ENCODE data around the gene AK8. TPM values are rescaled to one million over a fixed set of nuclear protein-coding genes. Genes with fewer than 3 reads are reported as not detected.

Gene AK8
- total and polyA plus RNA-seq, 2 experiments from 2014 or later = 0.40 to 4.5 TPM

DNA sequence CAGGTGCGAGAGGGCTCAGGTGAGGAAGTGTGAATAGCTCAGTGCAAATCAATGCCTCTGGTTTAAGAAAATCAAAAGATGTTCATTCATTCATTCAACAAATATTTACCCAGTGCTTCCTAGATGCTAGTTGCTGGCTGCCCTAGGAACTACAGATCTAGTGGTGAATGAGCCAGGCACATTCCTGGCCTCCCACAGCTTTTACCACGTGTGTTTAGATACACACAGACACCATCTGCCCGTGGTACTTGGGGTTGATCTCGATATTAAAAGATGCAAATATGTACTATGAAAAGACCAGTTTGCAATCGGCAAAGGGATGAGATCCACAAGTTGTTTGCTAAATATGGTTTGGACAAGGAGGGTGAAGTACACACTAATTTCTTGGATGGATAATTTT is 129.6 kb downstream of the AK8 start:
- H3K4me3 ChIP-seq = no peak overlapping the region
- peaks cover 24% of the 10 kb centered on the region for H3K4me1 ChIP-seq (ENCODE audit: insufficient read depth)
- no peaks in the 10 kb centered on the region for H3K9me3 ChIP-seq (ENCODE audit: low read depth)
- H3K9me2 ChIP-seq (replicated peaks; ENCODE audit: insufficient read depth) = no peaks in the 10 kb centered on the region
- no peak for DNase-seq (ENCODE audit: low spot score)
- TF ChIP-seq, protein P1, sequence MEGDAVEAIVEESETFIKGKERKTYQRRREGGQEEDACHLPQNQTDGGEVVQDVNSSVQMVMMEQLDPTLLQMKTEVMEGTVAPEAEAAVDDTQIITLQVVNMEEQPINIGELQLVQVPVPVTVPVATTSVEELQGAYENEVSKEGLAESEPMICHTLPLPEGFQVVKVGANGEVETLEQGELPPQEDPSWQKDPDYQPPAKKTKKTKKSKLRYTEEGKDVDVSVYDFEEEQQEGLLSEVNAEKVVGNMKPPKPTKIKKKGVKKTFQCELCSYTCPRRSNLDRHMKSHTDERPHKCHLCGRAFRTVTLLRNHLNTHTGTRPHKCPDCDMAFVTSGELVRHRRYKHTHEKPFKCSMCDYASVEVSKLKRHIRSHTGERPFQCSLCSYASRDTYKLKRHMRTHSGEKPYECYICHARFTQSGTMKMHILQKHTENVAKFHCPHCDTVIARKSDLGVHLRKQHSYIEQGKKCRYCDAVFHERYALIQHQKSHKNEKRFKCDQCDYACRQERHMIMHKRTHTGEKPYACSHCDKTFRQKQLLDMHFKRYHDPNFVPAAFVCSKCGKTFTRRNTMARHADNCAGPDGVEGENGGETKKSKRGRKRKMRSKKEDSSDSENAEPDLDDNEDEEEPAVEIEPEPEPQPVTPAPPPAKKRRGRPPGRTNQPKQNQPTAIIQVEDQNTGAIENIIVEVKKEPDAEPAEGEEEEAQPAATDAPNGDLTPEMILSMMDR (IDR thresholded peaks at IDR 0.05; ENCODE audit: poor library complexity) = no peak
- no peak for TF ChIP-seq EZH2phosphoT487 (IDR thresholded peaks at IDR 0.05; ENCODE audit: low read depth, severe bottlenecking, unreplicated experiment)
- TF ChIP-seq EZH2 (IDR thresholded peaks at IDR 0.05; ENCODE audit: borderline replicate concordance) = no peak
- H3K27me3 ChIP-seq = peaks cover 33% of the 10 kb centered on the region
- no peaks in the 10 kb centered on the region for H3K36me3 ChIP-seq (replicated peaks; ENCODE audit: insufficient read depth, low read depth)
- H2AFZ ChIP-seq = no peak overlapping the region
- H3K79me2 ChIP-seq = no peaks in the 10 kb centered on the region
- no peak overlapping the region for H3K4me2 ChIP-seq
- no peak overlapping the region for H3K27ac ChIP-seq
- H4K20me1 ChIP-seq (ENCODE audit: insufficient read depth, poor library complexity, severe bottlenecking) = no peaks in the 10 kb centered on the region
- 63% methylated on average over 5 of the region's 5 CpGs for WGBS (ENCODE audit: low lambda C conversion rate, missing lambda C conversion rate)

DNA sequence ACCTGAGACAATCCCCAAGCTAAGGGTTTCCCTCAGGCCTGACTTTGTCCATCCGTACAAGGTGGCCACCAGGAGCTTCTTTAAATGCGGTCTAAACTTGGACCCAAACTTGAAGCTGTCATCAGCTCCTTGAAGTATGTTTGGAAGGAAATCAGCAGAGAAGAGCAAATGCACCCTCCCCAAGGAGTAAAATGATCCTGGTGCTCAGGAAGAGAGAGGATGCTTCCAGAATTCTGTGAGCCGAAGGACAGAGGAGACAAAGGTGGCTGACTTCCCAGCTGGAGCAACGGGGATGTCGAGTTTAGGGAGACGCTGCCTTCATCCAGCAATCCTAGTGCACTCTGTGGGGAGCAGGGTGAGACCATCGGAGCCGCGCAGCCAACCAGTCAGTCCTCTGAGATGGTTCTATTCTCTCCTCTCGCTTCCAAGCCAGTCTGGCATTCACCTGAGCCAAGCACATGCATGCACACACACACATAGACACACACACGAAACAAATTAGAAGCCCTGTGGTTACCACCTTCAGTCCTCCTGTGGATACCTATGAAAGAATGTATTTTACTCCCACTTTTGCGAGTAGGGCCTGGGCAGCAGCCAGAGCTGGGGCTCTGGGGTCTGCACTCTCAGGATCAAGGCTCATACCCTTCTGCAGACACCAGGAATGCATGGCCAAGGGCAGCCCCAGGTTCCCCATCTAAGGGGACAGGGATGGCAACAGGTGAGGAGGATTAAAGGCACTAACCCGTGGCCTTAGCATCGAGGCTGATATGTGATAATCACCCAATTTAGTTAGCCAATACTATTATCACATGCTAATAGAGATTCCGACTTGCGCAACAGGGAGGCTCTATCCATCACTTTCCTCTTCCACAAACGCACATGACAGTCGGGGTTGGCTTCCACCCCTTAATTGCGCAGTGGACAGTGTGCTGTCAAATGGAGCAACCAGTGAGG is 132.1 kb downstream of the AK8 start:
- WGBS (ENCODE audit: low lambda C conversion rate, missing lambda C conversion rate) = 82% methylated on average over 19 of the region's 19 CpGs
- Histone ChIP-seq H3K4me1 (ENCODE audit: insufficient read depth) (peaks cover 19% of the 10 kb centered on the region), H3K36me3 (replicated peaks; ENCODE audit: insufficient read depth, low read depth) (no peaks in the 10 kb centered on the region), H3K4me2 (peak overlapping the region; percentile 75), H2AFZ (no peak overlapping the region), H3K27ac (no peak overlapping the region), H3K9me2 (replicated peaks; ENCODE audit: insufficient read depth) (no peaks in the 10 kb centered on the region), H4K20me1 (ENCODE audit: insufficient read depth, poor library complexity, severe bottlenecking) (no peaks in the 10 kb centered on the region), H3K27me3 (peaks cover 45% of the 10 kb centered on the region), H3K9me3 (ENCODE audit: low read depth) (no peaks in the 10 kb centered on the region), H3K79me2 (no peaks in the 10 kb centered on the region), H3K4me3 (no peak overlapping the region)
- TF ChIP-seq EZH2phosphoT487 (IDR thresholded peaks at IDR 0.05; ENCODE audit: low read depth, severe bottlenecking, unreplicated experiment) (no peak), EZH2 (IDR thresholded peaks at IDR 0.05; ENCODE audit: borderline replicate concordance) (no peak)
- TF ChIP-seq, protein P1 (IDR thresholded peaks at IDR 0.05; ENCODE audit: poor library complexity) = no peak
- DNase-seq (ENCODE audit: low spot score) = no peak

DNA sequence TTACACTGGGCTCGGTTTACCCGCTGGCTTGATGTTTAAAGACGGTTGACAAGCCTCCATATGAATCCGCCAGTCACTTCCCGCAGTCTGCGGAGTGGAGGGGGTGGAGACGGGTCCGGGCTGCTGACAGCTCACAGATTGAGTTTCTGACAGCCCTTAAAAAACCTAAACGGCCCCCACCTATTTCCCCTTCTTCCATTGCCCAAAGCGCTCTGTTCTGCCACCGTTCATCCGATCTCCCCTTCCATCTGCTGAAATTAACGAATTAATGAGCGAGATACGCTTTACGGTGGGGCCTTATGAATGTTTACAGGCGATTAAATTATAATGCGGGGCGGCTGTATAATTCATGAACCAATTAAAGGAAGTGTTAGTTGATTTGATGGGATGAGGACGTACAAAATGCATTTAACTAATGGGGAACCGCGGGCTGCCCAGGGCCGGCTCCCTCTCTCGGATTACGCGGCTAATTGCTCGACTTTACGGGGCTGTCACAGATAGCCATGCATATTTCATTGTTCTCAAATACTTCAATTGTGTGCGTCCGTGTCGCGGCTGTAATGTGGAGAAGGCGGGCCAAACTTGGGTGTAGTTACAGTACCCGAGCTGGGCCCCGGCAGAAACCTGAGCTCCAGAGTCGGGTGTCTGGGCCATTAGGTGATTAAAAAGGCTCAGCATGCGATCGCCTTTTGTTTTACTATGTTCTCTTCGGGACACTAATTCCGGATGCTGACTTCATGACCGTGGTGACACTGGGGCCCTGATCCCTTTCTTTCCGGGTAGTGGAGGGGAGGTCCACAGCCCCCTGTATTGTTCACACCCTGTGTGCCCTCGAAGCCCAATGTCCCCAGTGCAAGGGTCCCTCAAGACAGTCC is 133.0 kb downstream of the AK8 start:
- Histone ChIP-seq H3K9me2 (replicated peaks; ENCODE audit: insufficient read depth) (no peaks in the 10 kb centered on the region), H3K4me3 (no peak overlapping the region), H2AFZ (peak overlapping the region; percentile 3), H3K4me1 (ENCODE audit: insufficient read depth) (peaks cover 19% of the 10 kb centered on the region), H3K36me3 (replicated peaks; ENCODE audit: insufficient read depth, low read depth) (no peaks in the 10 kb centered on the region), H3K27ac (no peak overlapping the region), H3K27me3 (peaks cover 45% of the 10 kb centered on the region), H3K4me2 (peak overlapping the region; percentile 75), H3K9me3 (ENCODE audit: low read depth) (no peaks in the 10 kb centered on the region), H3K79me2 (no peaks in the 10 kb centered on the region), H4K20me1 (ENCODE audit: insufficient read depth, poor library complexity, severe bottlenecking) (no peaks in the 10 kb centered on the region)
- 8% methylated on average over 43 of the region's 43 CpGs for WGBS (ENCODE audit: low lambda C conversion rate, missing lambda C conversion rate)
- DNase-seq (ENCODE audit: low spot score) = peak; percentile 29
- TF ChIP-seq EZH2 (IDR thresholded peaks at IDR 0.05; ENCODE audit: borderline replicate concordance) = peak; percentile 80
- TF ChIP-seq, protein P1 (IDR thresholded peaks at IDR 0.05; ENCODE audit: poor library complexity) = no peak
- no peak for TF ChIP-seq EZH2phosphoT487 (IDR thresholded peaks at IDR 0.05; ENCODE audit: low read depth, severe bottlenecking, unreplicated experiment)
